ENCODE data around the gene GSK3B.
"Not testable (repeated sequence)": the region's sequence is repeated elsewhere in the genome, so short reads cannot be mapped to it uniquely, and the experiment has no call there.

GSK3B gene

GRCh38 chr3:120095226-120095978 is 1.2 kb upstream of the GSK3B start:
- peak; percentile 96 for DNase-seq

DNA sequence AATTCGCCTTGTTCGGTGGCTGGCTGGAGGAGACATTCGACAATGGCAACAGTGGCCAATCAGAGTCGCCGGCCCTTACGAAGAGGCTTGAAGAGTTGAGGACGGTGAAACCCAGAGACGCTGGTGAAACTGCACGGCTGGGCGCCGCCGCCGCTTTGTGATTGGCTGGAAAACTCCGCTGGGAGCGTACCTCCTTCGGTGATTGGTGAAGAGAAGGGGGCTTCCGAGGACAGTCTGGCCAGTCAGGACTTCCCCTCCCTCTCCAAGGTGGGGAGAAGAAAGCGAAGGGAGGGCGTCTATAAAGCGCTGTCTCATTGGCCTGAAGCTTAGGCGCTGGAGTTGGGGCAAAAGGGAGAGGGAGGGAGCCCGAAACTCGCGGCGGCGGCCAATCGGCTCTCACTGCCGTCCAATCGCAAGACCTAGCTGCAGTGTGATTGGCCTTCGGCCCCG is 554 bp upstream of the GSK3B start:
- DNase-seq, result peak; percentile 99

- DNase-seq, result no peak
These were observed 932 bp downstream of the GSK3B start for GRCh38 chr3:120093119-120093910.

DNA sequence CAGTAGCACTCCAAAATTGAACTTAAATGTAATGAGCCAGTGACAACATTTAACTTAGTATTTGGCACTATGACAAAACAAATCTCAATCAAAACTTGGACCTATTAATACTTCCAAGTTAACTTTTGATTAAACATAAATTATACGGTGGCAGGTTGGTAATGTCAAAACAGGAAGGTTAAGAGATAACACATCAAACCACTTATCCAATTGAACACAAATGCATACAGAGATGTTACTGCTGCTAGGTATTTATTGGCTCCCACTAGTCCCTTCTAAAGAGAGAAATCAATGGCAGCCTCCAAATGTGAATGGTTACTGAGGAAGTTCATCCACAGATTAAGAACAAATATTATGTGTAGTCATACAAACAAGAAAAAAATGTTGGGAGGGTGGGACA is 1.8 kb downstream of the GSK3B start:
- DNase-seq, result no peak

GRCh38 chr3:120090422-120090821 is 3.8 kb downstream of the GSK3B start:
- DNase-seq, result no peak

DNA sequence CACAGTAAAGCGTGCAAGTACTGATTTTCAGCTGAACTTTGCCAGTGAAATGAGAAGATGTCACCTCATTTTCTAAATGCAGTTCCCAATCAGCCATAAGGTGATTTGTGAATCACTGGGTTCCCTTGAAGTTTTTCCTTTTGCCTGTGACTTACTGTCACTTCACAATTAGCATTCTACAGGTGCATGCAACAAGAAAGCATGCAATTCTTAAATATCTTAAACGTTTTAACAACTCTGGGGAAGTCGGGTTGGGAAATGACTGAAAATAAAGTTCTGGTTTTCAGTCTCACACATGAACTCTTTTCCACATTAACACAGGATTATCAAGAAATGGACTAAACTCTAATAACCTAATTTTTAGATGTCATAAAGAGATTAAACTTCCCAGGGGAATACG is 5.2 kb downstream of the GSK3B start:
- no peak for DNase-seq

GRCh38 chr3:120088622-120089021 is 5.6 kb downstream of the GSK3B start:
- no peak for DNase-seq

DNA sequence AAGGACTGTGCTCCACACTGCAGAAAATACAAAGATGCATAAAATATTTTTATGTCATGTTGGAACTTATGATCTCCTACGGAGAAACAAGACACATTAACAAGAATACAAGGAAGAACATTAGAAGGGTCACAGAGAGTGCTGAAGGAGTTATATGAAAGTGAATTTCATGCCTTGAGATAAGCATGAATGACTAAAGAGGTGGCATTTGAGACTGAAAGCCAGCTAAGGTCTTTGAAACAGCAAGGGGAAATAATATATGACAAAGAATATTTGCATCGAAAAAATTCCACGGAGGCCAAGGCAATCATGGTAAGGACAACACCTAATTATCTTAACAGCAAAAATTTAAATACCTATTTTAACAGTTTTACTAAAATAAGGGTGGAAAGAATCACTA is 12.5 kb downstream of the GSK3B start:
- no peak for DNase-seq

DNA sequence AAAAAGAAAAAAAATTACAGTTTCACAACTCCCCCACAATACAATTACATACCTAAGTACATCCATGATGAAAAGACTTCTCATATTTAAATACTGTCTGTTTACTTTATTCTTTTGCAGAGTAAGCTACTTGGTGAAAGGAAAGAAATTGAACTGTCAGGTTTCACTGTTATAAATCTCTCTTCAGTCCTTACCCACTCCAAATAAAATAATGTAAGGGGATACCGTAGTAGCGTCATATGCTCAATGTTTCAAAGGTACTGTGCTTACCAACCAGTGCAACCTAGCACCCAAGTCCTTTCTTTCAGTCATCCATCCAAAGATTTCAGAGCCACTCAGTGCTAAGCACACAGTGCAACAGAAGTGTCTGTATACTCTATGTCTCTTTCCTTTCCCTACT is 13.4 kb downstream of the GSK3B start:
- no peak for DNase-seq

GRCh38 chr3:120077731-120078130 is 16.5 kb downstream of the GSK3B start:
- DNase-seq, result no peak

DNA sequence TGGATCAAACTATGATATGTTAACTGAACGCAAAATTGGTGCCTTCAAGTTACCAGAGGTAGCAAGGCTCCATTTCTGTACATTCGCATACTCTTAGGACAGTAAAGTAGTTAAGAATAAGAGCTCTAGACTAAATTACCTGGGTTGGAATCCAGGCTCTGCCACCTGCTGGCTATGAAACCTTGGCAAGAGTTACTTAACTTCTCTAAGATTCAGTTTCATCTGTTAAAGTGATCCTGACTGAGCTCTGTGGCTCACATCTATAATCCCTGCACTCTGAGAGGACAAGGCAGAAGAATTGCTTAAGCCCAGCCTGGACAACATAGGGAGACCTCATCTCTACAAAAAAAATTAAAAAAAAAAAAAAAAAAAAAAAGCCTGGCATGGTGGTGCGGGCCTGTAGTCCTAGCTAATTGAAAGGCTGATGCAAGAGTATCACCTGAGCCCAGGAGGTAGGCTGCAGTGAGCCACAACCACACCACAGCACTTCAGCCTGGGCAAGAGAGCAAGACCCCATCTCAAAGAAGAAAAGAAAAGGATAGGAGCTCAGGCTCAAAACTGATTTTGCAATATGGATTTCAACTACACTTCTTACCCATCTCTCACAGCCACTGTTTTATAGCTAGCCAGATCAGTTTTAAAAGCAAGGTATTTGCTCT is 21.3 kb downstream of the GSK3B start:
- no peak for DNase-seq

- DNase-seq, result no peak
These were observed 23.0 kb downstream of the GSK3B start for GRCh38 chr3:120071259-120071658.

DNA sequence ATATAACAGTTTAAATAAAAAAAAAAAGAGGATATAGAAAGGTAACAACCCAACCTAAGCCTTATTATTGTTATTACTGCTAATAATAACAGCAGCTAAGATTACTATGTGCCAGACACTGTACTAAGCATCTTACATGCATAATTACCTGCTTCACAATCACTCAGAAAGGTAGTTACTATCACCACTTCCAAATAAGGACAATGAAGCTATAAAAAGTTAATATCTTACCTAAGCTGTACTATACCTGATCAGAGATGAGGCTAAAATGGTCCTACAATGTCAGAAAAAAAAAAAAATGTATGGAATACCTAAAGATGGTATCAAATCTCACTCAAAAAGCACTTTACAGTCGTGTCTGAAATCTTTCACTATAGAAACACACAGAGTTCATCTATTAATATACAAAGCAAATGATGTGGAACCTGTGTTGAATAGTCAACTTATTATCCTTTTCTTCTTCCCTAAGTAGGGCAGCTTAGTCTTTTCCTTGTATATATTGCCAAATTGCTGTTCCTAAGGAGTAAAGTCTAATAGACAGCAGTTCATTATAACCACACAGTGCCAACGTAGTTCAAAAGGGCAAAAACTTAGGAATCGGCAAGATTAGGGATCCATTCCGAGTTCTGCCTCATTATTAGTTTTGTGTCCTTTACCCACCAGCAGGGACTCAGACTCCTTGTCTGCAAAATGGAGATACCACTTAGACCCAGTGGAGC is 23.8 kb downstream of the GSK3B start:
- no peak for DNase-seq

DNA sequence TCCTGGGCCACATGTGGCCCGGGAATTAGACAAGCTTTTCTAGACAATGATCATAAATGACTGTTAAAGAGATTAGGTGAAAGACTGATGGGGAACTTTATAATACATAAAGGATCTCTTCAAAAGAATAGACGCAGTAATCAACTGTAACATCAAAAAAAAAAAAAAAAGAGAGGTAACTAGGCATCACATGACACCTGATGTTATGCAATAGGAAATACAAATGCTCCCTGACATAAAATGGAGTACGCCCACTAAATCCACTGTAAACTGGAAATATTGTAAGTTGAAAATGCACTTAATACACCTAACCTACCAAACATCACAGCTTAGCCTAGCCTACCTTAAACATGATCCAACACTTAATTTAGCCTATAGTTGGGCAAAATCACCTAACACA is 27.2 kb downstream of the GSK3B start:
- DNase-seq, result no peak

- DNase-seq, result no peak
These were observed 27.6 kb downstream of the GSK3B start for GRCh38 chr3:120066634-120067033.

DNA sequence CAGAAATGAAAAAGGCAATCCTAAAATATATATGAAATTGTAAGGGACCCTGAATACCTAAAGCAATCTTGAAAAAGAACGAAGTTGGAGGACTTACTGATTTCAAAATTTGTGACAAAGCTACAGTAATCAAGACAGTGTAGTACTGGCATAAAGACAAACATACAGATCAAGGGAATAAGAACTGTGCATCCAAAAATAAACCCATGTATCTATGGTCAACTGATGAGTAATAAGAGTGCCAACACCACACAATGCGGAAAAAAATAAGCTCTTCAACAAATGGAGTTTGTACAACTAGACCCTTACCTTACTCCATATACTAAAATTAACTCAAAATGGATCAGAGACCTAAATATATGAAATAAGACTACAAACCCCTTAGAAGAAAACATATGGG is 29.6 kb downstream of the GSK3B start:
- DNase-seq, result no peak

- DNase-seq, result no peak
These were observed 31.8 kb downstream of the GSK3B start for GRCh38 chr3:120062474-120062873.

DNA sequence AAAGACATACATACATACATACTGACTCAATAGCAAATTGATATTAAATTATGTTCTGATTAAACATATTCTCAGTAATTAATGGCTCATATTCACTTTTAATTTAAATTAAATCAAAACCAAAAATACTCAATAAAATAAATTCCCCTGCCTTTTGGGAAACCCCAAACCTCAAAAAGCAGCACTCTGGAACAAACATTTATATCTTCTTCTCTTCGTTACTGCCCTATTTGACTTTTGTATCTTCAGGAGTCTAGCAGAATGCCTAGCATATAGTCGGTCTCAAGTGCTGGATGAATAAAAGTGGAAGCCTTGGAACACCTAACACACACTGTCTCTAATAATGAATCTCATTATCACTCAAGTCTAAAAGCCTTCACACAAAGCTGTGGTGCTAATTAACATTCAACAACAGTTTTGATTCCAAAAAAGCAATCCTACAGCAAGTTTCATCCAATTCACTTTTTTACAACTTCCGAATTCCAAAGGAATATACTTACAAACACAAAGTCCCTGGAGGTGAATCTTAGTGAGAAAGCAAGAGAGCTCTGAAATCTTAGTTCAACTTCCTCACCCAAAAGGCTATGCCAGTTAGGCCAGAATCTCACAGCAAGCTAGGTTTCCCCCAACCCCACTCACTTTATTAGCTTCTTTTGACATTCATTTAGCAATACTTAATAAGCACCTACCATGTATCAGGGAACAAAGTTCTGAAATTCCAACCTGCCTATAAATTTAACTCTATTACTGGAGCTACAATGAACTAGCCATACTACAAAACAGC is 35.0 kb downstream of the GSK3B start:
- DNase-seq, result no peak

GRCh38 chr3:120057626-120058025 is 36.6 kb downstream of the GSK3B start:
- no peak for DNase-seq

DNA sequence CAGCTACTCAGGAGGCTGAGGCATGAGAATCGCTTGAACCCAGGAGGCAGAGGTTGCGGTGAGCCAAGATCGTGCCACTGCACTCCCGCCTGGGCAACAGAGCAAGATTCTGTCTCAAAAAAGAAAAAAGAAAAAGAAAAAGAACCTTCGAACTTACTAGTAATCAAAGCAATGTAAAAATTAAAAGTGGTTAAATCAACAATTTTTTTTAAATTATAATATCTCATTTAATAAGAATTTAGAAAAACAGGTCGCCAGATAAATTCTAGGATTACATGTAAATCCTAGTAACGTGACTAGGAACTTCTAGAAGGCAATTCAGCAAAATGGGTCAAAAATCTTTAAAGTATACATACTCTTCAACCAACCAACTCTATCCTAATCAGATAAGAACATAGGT is 37.2 kb downstream of the GSK3B start:
- DNase-seq, result no peak

- not testable (repeated sequence) for DNase-seq
These were observed 40.6 kb downstream of the GSK3B start for GRCh38 chr3:120053647-120054046.

DNA sequence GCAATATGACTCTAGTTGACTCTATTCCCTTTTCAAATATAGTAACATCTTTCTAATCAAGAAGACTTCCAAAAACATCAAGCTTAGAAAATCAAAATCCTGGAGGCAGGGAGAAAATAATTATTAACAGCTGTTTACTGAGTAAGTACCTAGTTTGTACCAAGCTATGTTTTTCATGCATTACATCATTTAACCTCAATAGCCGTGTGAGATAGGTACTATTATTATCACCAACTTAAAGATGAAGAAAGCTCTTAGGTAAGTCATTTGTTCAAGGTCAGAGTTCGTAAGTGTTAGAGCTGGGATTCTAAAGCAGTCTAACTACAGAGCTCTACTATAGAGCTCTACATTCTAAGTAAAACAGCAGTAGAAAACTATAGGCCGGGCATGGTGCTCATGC is 41.6 kb downstream of the GSK3B start:
- no peak for DNase-seq

Data from cortex of kidney (tissue), 1 donor.